Stimulated activated memory B cell treated with anti-CD40 and anti-IgM and Interleukin-4, amounts not matched to agents 10 μg/mL and 1 μg/mL and 100 μg/mL, for 72 hours (primary cell): ENCODE data around the gene BTBD19.
A peak's percentile ranks its signal among the peaks of the same experiment; 100 is the strongest.

ENCODE experiments used
- ATAC-seq: fragments of 150-1000 bp; cut with Tn5 transposase; 2 replicates; pipeline ENCODE4 v1.10.0; 2021
- H3K27ac Mint-ChIP-seq: one replicate; pipeline ENCODE4 v1.8.0; 2022; ENCODE audit warnings: mild to moderate bottlenecking, mixed read lengths
- H3K27me3 Mint-ChIP-seq: one replicate; pipeline ENCODE4 v1.8.0; 2022; ENCODE audit warnings: mixed read lengths
- H3K36me3 Mint-ChIP-seq: one replicate; pipeline ENCODE4 v1.8.0; 2022; ENCODE audit warnings: mixed read lengths
- H3K4me1 Mint-ChIP-seq: one replicate; pipeline ENCODE4 v1.8.0; 2022; ENCODE audit warnings: mixed read lengths
- H3K4me3 Mint-ChIP-seq: one replicate; pipeline ENCODE4 v1.8.0; 2022; ENCODE audit warnings: mild to moderate bottlenecking, moderate library complexity, mixed read lengths
- H3K9me3 Mint-ChIP-seq: one replicate; pipeline ENCODE4 v1.8.0; 2022; ENCODE audit warnings: mixed read lengths

BTBD19 gene

GRCh38 chr1:44848456-44849181 lies 40.3 kb downstream of the BTBD19 start:
- Mint-ChIP-seq H3K36me3 (peaks cover 32% of the 10 kb centered on the region), H3K27me3 (no peaks in the 10 kb centered on the region), H3K4me3 (no peak overlapping the region), H3K27ac (no peak overlapping the region), H3K9me3 (no peaks in the 10 kb centered on the region), H3K4me1 (peaks cover 7% of the 10 kb centered on the region)
- no peak for ATAC-seq

- ATAC-seq, result no peak
- Mint-ChIP-seq H3K36me3 (peaks cover 41% of the 10 kb centered on the region), H3K27me3 (no peaks in the 10 kb centered on the region), H3K9me3 (no peaks in the 10 kb centered on the region), H3K4me1 (peaks cover 7% of the 10 kb centered on the region), H3K4me3 (no peak overlapping the region), H3K27ac (no peak overlapping the region)
Observed at GRCh38 chr1:44849575-44850132, 41.3 kb downstream of the BTBD19 start.

DNA sequence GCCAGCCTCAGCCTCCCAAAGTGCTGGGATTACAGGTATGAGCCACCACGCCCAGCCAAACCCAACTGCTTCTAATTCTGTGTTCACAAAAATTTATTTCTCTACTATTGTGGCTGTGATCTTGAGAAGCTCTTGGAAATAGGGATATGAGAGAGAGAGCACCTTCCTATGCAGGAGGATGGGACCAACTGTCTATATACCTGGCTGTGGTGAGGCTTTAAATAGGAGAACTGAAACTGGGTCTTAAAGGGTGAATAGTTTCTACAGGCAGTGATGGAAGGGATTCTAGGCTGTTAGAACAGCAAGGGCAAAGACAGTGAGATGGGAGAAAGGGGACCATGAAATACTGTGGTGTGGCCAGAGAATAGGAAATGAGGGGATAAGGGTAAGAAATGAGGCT lies 43.0 kb downstream of the BTBD19 start:
- Mint-ChIP-seq H3K4me3 (no peak overlapping the region), H3K27me3 (no peaks in the 10 kb centered on the region), H3K27ac (no peak overlapping the region), H3K9me3 (no peaks in the 10 kb centered on the region), H3K4me1 (peaks cover 7% of the 10 kb centered on the region), H3K36me3 (peaks cover 57% of the 10 kb centered on the region)
- ATAC-seq, result peak; percentile 74

DNA sequence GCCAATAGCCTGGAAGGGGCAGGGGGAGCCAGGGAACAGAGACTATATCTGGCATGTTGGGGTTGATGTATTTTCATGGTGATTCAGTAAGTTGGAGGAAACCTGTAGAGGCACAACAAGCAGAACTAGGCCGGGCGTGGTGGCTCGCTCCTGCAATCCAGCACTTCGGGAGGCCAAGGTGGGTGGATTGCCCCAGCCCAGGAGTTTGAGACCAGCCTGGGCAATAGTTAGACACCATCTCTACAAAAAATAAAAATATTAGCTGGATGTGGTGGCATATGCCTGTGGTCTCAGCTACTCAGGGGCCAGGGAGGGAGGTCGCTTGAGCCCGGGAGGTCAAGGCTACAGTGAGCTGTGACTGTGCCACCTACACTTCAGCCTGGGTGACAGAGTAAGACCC lies 44.9 kb downstream of the BTBD19 start:
- Mint-ChIP-seq H3K36me3 (peaks cover 59% of the 10 kb centered on the region), H3K4me3 (no peak overlapping the region), H3K27me3 (no peaks in the 10 kb centered on the region), H3K9me3 (no peaks in the 10 kb centered on the region), H3K27ac (no peak overlapping the region), H3K4me1 (peaks cover 7% of the 10 kb centered on the region)
- no peak for ATAC-seq

GRCh38 chr1:44854970-44855369 lies 46.6 kb downstream of the BTBD19 start:
- Mint-ChIP-seq H3K9me3 (no peaks in the 10 kb centered on the region), H3K27ac (no peak overlapping the region), H3K27me3 (no peaks in the 10 kb centered on the region), H3K36me3 (peaks cover 54% of the 10 kb centered on the region), H3K4me3 (no peak overlapping the region), H3K4me1 (peaks cover 8% of the 10 kb centered on the region)
- ATAC-seq, result no peak

DNA sequence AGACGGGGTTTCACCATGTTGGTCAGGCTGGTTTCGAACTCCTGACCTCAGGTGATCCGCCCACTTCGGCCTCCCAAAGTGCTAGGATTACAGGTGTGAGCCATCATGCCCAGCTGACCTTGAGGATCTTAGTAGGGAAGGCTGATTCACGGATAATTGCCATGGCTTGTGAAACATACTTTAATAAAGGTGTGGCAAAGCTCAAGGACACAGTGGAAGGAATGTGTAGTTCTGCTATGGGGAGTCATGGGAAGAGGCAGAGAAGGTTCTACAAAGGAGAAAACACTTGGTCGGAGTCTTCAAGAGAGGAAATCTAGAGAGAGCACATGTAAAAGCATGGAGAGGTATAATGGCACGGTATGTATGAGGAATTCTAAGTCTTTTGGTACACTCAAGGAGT lies 47.4 kb downstream of the BTBD19 start:
- Mint-ChIP-seq H3K27me3 (no peaks in the 10 kb centered on the region), H3K4me3 (no peak overlapping the region), H3K27ac (no peak overlapping the region), H3K36me3 (peaks cover 49% of the 10 kb centered on the region), H3K9me3 (no peaks in the 10 kb centered on the region), H3K4me1 (peaks cover 16% of the 10 kb centered on the region)
- ATAC-seq, result no peak

DNA sequence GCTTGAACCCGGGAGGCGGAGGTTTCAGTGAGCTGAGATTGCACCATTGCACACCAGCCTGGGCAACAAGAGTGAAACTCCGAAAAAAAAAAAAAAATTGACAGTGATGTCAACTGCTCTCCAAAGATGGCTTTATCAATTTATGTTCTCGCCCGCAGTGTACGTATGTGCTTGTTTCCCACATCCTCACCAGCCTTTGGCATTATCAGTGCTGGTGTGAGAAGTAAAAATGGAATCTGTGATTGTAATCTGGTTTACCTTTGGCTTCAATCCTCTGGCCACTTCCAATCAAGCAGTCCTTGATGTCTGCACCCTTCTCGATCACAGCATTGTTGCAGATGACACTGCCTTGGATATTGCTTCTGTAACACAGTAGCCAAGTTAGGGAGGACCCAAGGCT lies 49.1 kb downstream of the BTBD19 start:
- no peak for ATAC-seq
- H3K4me3 Mint-ChIP-seq, result no peak overlapping the region
- H3K27me3 Mint-ChIP-seq, result no peaks in the 10 kb centered on the region
- H3K9me3 Mint-ChIP-seq, result no peaks in the 10 kb centered on the region
- H3K4me1 Mint-ChIP-seq, result peaks cover 18% of the 10 kb centered on the region
- peaks cover 53% of the 10 kb centered on the region for H3K36me3 Mint-ChIP-seq
- H3K27ac Mint-ChIP-seq, result no peak overlapping the region

DNA sequence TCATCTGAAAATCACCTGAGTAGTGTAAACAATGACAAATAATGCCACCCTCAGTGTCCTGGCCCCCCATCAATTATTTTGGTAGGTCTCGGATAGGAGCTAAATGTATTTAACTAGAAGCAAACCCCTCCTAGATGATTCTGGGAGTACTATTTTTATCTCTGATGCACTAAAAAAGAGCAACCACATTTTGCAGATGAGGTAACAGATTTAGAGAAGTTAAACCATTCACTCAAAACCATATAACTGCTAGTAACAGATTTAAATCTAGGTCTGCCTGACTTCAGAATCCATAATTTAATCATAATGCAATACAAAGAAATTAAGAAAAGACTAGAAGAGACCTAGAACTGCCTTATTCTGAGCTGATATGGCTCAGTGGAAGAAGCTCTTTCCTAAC lies 52.0 kb downstream of the BTBD19 start:
- no peak for ATAC-seq
- H3K36me3 Mint-ChIP-seq, result peaks cover 44% of the 10 kb centered on the region
- H3K27ac Mint-ChIP-seq, result peak overlapping the region; percentile 3
- H3K27me3 Mint-ChIP-seq, result no peaks in the 10 kb centered on the region
- no peak overlapping the region for H3K4me3 Mint-ChIP-seq
- no peaks in the 10 kb centered on the region for H3K9me3 Mint-ChIP-seq
- peaks cover 18% of the 10 kb centered on the region for H3K4me1 Mint-ChIP-seq

GRCh38 chr1:44860891-44861425 lies 52.6 kb downstream of the BTBD19 start:
- Mint-ChIP-seq H3K4me1 (peaks cover 18% of the 10 kb centered on the region), H3K4me3 (no peak overlapping the region), H3K27me3 (no peaks in the 10 kb centered on the region), H3K27ac (peak overlapping the region; percentile 3), H3K36me3 (peaks cover 39% of the 10 kb centered on the region), H3K9me3 (no peaks in the 10 kb centered on the region)
- ATAC-seq, result no peak

GRCh38 chr1:44862829-44863401 lies 54.6 kb downstream of the BTBD19 start:
- Mint-ChIP-seq H3K4me1 (peaks cover 18% of the 10 kb centered on the region), H3K27ac (no peak overlapping the region), H3K27me3 (no peaks in the 10 kb centered on the region), H3K36me3 (peaks cover 36% of the 10 kb centered on the region), H3K4me3 (no peak overlapping the region), H3K9me3 (no peaks in the 10 kb centered on the region)
- no peak for ATAC-seq
